H1 (cell line): ENCODE measurements around the gene IER5. TPM values are rescaled to one million over a fixed set of nuclear protein-coding genes. Genes with fewer than 3 reads are reported as not detected.

Experiments used
- CHD2 ChIP-seq: IDR thresholded peaks from 2 replicates; pipeline ENCODE4 v1.6.1; 2012; ENCODE audit warnings: low read length, improper control_type of control experiment
- HDAC2 ChIP-seq, 2 experiments: fragments of 300-600 bp in 1 of 2; sonication (generic) in 1 of 2; IDR thresholded peaks; 2 replicates each; pipeline ENCODE4 v1.6.1; 2011 to 2012; ENCODE audit warnings: low read depth in 2 of 2, low read length in 2 of 2, mild to moderate bottlenecking in 2 of 2, moderate library complexity in 2 of 2, borderline replicate concordance in 1 of 2, inconsistent platforms in 1 of 2
- polyA plus RNA-seq, 7 experiments: library from polyadenylated mRNA; depleted of rRNA in 3 of 7; stranded (reverse) in 5 of 7; unstranded in 2 of 7; fragments of >200 nt in 5 of 7; fragments of 200-250 nt in 2 of 7; gene quantifications; 1 replicate in 5 of 7; 2 replicates in 1 of 7; 4 replicates in 1 of 7; pipeline versions ENCODE4 v1.2.1 to v1.2.3, GENCODE V29; 2011 to 2013; ENCODE audit warnings: missing spikeins in 2 of 7, mixed read lengths in 2 of 7
- total RNA-seq: library from RNA; stranded (reverse); fragmentation: NEBNext Ultra II Directional; extraction: Animal tissue kit (Norgen Biotek cat#: 25700); gene quantifications from 2 replicates; pipeline ENCODE4 v1.2.1, GENCODE V29; 2021

IER5 gene
- total and polyA plus RNA-seq, 2 of the 8 experiments (the other 6 are each of a cell fraction or from before 2014, with no cell fraction given), result 3.5 to 7.7 TPM

GRCh38 chr1:181123173-181123572 is 34.7 kb downstream of the IER5 start (continued):
- no peak for TF ChIP-seq HDAC2 (IDR thresholded peaks at IDR 0.05; ENCODE audit: borderline replicate concordance in 1 of 2, low read depth in 2 of 2, low read length in 2 of 2)
- TF ChIP-seq CHD2, result no peak
